H9 (cell line): ENCODE measurements around the gene FUT8. TPM values are rescaled to one million over a fixed set of nuclear protein-coding genes. Genes with fewer than 3 reads are reported as not detected.

ENCODE experiments used
- DNase-seq: peaks from one replicate; pipeline ENCODE4 v3.0.0-alpha.2; 2017
- H2AFZ ChIP-seq: one replicate; pipeline ENCODE4 v1.6.1; 2013; ENCODE audit warnings: mild to moderate bottlenecking, low read length, control low read depth, moderate library complexity
- H2AK5ac ChIP-seq: 2 replicates; pipeline ENCODE4 v1.6.1; 2013; ENCODE audit warnings: low read length, control low read depth, mixed read lengths; ENCODE audit not compliant: insufficient read length
- H2BK120ac ChIP-seq: one replicate; pipeline ENCODE4 v1.6.1; 2013; ENCODE audit warnings: low read depth, mild to moderate bottlenecking, low read length, control low read depth, inconsistent platforms; ENCODE audit not compliant: poor library complexity, severe bottlenecking
- H2BK12ac ChIP-seq: 2 replicates; pipeline ENCODE4 v1.6.1; 2013; ENCODE audit warnings: low read length, control low read depth, mixed read lengths, low read depth; ENCODE audit not compliant: insufficient read length
- H2BK15ac ChIP-seq: 2 replicates; pipeline ENCODE4 v1.6.1; 2013; ENCODE audit warnings: low read depth, low read length, control low read depth
- H2BK20ac ChIP-seq: one replicate; pipeline ENCODE4 v1.6.1; 2013; ENCODE audit warnings: low read depth, mild to moderate bottlenecking, low read length, control low read depth, inconsistent platforms; ENCODE audit not compliant: poor library complexity, severe bottlenecking
- H2BK5ac ChIP-seq: 2 replicates; pipeline ENCODE4 v1.6.1; 2013; ENCODE audit warnings: low read length, control low read depth, mixed read lengths; ENCODE audit not compliant: insufficient read length
- H3K14ac ChIP-seq: 2 replicates; pipeline ENCODE4 v1.6.1; 2013; ENCODE audit warnings: low read length, control low read depth; ENCODE audit not compliant: insufficient read depth
- H3K18ac ChIP-seq: 2 replicates; pipeline ENCODE4 v1.6.1; 2013; ENCODE audit warnings: low read depth, mild to moderate bottlenecking, mixed read lengths, low read length, control low read depth; ENCODE audit not compliant: insufficient read length
- H3K23ac ChIP-seq: 2 replicates; pipeline ENCODE4 v1.6.1; 2013; ENCODE audit warnings: low read length, control low read depth, mixed read lengths, low read depth; ENCODE audit not compliant: insufficient read length
- H3K23me2 ChIP-seq: 2 replicates; pipeline ENCODE4 v1.6.1; 2013; ENCODE audit warnings: low read depth, mild to moderate bottlenecking, mixed read lengths, low read length, control low read depth; ENCODE audit not compliant: insufficient read length, poor library complexity, severe bottlenecking
- H3K27ac ChIP-seq: 2 replicates; pipeline ENCODE4 v1.5.1; 2013; ENCODE audit warnings: low read length, control low read depth, mixed read lengths, low read depth; ENCODE audit not compliant: insufficient read length
- H3K27me3 ChIP-seq: 2 replicates; pipeline ENCODE4 v1.6.1; 2013; ENCODE audit warnings: low read length, control low read depth, inconsistent platforms; ENCODE audit not compliant: insufficient read depth
- H3K4ac ChIP-seq: 2 replicates; pipeline ENCODE4 v1.6.1; 2013; ENCODE audit warnings: low read depth, mild to moderate bottlenecking, control low read depth, inconsistent platforms, low read length, moderate library complexity
- H3K4me1 ChIP-seq: 2 replicates; pipeline ENCODE4 v1.6.1; 2013; ENCODE audit warnings: low read length, control low read depth, inconsistent platforms; ENCODE audit not compliant: insufficient read depth
- H3K4me2 ChIP-seq: 2 replicates; pipeline ENCODE4 v1.6.1; 2013; ENCODE audit warnings: low read length, control low read depth, mixed read lengths; ENCODE audit not compliant: insufficient read length, insufficient read depth
- H3K56ac ChIP-seq: 2 replicates; pipeline ENCODE4 v1.6.1; 2013; ENCODE audit warnings: low read depth, mild to moderate bottlenecking, mixed read lengths, low read length, control low read depth; ENCODE audit not compliant: insufficient read length
- H3K79me1 ChIP-seq: 2 replicates; pipeline ENCODE4 v1.6.1; 2013; ENCODE audit warnings: low read depth, mild to moderate bottlenecking, moderate library complexity, low read length, control low read depth, inconsistent platforms; ENCODE audit not compliant: insufficient read depth, poor library complexity, severe bottlenecking
- H3K79me2 ChIP-seq: 2 replicates; pipeline ENCODE4 v1.6.1; 2013; ENCODE audit warnings: low read length, control low read depth, inconsistent platforms; ENCODE audit not compliant: insufficient read depth
- H3K9ac ChIP-seq: 2 replicates; pipeline ENCODE4 v1.6.1; 2013; ENCODE audit warnings: low read length, control low read depth, mixed read lengths; ENCODE audit not compliant: insufficient read length; ENCODE audit errors: extremely low read depth
- H3K9me3 ChIP-seq: one replicate; pipeline ENCODE4 v1.6.1; 2013; ENCODE audit warnings: low read depth, low read length, inconsistent platforms; ENCODE audit not compliant: control insufficient read depth
- H3T11ph ChIP-seq: one replicate; pipeline ENCODE4 v1.6.1; 2013; ENCODE audit warnings: mild to moderate bottlenecking, low read length, control low read depth, inconsistent platforms
- H4K20me1 ChIP-seq: one replicate; pipeline ENCODE4 v1.6.1; 2013; ENCODE audit not compliant: control insufficient read depth, insufficient read length, insufficient read depth
- H4K5ac ChIP-seq: 2 replicates; pipeline ENCODE4 v1.6.1; 2013; ENCODE audit warnings: low read depth, mild to moderate bottlenecking, mixed read lengths, low read length, control low read depth; ENCODE audit not compliant: insufficient read length
- H4K8ac ChIP-seq: replicated peaks from 2 replicates; pipeline ENCODE4 v1.6.1; 2013; ENCODE audit warnings: low read length, control low read depth, mixed read lengths, low read depth; ENCODE audit not compliant: insufficient read length
- H4K91ac ChIP-seq: 2 replicates; pipeline ENCODE4 v1.6.1; 2013; ENCODE audit warnings: low read depth, mild to moderate bottlenecking, moderate library complexity, mixed read lengths, low read length, control low read depth; ENCODE audit not compliant: insufficient read length
- H3K27ac Mint-ChIP-seq, 3 experiments: 2 replicates in 2 of 3; 3 replicates in 1 of 3; pipeline ENCODE4 v1.8.0; 2020 to 2021; ENCODE audit warnings: mixed read lengths in 3 of 3, mild to moderate bottlenecking in 1 of 3, moderate library complexity in 1 of 3
- H3K27me3 Mint-ChIP-seq: 2 replicates; pipeline ENCODE4 v1.8.0; 2021; ENCODE audit warnings: low read depth, mild to moderate bottlenecking, moderate library complexity, mixed read lengths
- H3K36me3 Mint-ChIP-seq, 3 experiments: 2 replicates in 2 of 3; 3 replicates in 1 of 3; pipeline ENCODE4 v1.8.0; 2020 to 2021; ENCODE audit warnings: low read depth in 3 of 3, mixed read lengths in 3 of 3; ENCODE audit not compliant: insufficient read depth in 1 of 3
- H3K4me1 Mint-ChIP-seq, 2 experiments: 2 replicates each; pipeline ENCODE4 v1.8.0; 2020; ENCODE audit warnings: mixed read lengths in 2 of 2
- H3K4me3 Mint-ChIP-seq, 2 experiments: 2 replicates in 1 of 2; 3 replicates in 1 of 2; pipeline ENCODE4 v1.8.0; 2020 to 2021; ENCODE audit warnings: mild to moderate bottlenecking in 2 of 2, mixed read lengths in 2 of 2, moderate library complexity in 1 of 2
- H3K9me3 Mint-ChIP-seq, 2 experiments: 2 replicates in 1 of 2; 3 replicates in 1 of 2; pipeline ENCODE4 v1.8.0; 2020; ENCODE audit warnings: mild to moderate bottlenecking in 2 of 2, mixed read lengths in 2 of 2, moderate library complexity in 1 of 2
- WGBS: extraction: QIAGEN DNeasy Blood & Tissue Kit; methylation state at CpG from one replicate; pipeline ENCODE4 v1.1.7; 2013; ENCODE audit warnings: missing lambda C conversion rate, low lambda C conversion rate, mixed read lengths; ENCODE audit not compliant: insufficient read length; ENCODE audit errors: extremely low coverage; 5-methylcytosine and 5-hydroxymethylcytosine counted together
- total RNA-seq: library from RNA; stranded (reverse); gene quantifications from 2 replicates; pipeline ENCODE4 v1.2.1, GENCODE V29; 2021
- TF ChIP-seq, protein P1 (sequence below): fragments of 200-600 bp; sonication (generic); conservative IDR thresholded peaks from 3 replicates; pipeline ENCODE4 v1.8.0; 2021; ENCODE audit warnings: antibody characterized with exemption, mild to moderate bottlenecking

FUT8 gene
- total RNA-seq, 1 experiment from 2014 or later, result 44.3 TPM

DNA sequence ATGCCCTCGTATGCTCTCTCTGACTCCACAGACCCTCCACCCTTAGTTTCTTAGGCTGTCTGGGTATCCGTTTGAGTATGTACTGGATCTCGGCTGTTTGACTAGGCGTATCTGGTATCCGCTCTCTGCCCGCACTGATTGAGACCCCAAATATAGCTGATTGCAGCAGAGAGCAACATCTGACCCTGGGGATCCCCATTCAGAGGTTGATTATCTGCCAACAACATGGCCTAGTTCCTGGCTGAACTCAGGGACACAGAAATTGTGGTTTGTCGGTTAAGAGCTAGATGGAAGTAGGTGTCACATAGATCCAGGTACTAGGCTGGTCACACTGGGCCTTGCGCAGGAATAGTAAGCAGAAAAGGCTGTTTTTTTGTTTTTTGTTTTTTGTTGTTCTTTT lies 359.9 kb downstream of the FUT8 start:
- Histone ChIP-seq H3K27ac (no peak overlapping the region), H3K18ac (no peak overlapping the region), H3K27me3 (no peaks in the 10 kb centered on the region), H4K5ac (no peak overlapping the region), H3K4me1 (no peaks in the 10 kb centered on the region), H2AFZ (no peak overlapping the region), H3K4ac (no peak overlapping the region), H2BK12ac (no peak overlapping the region), H2BK20ac (no peak overlapping the region), H2BK120ac (no peak overlapping the region), H4K91ac (no peak overlapping the region), H3K14ac (no peak overlapping the region), H2BK15ac (no peak overlapping the region), H3K9me3 (no peaks in the 10 kb centered on the region), H4K8ac (no peak overlapping the region), H3T11ph (no peak overlapping the region), H2BK5ac (no peak overlapping the region), H3K79me1 (no peaks in the 10 kb centered on the region), H4K20me1 (no peaks in the 10 kb centered on the region), H3K23me2 (no peaks in the 10 kb centered on the region), H3K79me2 (no peaks in the 10 kb centered on the region), H2AK5ac (no peak overlapping the region), H3K23ac (no peak overlapping the region), H3K9ac (no peak overlapping the region), H3K4me2 (no peak overlapping the region), H3K56ac (no peak overlapping the region)
- Mint-ChIP-seq H3K27me3 (peaks cover 2% of the 10 kb centered on the region; the same call in 1 of the 2 replicates), H3K36me3 (no peaks in the 10 kb centered on the region), H3K4me3 (no peak overlapping the region), H3K27ac (no peak overlapping the region; a peak in 1 of 7 replicates), H3K9me3 (no peaks in the 10 kb centered on the region; a peak in 1 of 5 replicates), H3K4me1 (no peaks in the 10 kb centered on the region)
- TF ChIP-seq, protein P1, sequence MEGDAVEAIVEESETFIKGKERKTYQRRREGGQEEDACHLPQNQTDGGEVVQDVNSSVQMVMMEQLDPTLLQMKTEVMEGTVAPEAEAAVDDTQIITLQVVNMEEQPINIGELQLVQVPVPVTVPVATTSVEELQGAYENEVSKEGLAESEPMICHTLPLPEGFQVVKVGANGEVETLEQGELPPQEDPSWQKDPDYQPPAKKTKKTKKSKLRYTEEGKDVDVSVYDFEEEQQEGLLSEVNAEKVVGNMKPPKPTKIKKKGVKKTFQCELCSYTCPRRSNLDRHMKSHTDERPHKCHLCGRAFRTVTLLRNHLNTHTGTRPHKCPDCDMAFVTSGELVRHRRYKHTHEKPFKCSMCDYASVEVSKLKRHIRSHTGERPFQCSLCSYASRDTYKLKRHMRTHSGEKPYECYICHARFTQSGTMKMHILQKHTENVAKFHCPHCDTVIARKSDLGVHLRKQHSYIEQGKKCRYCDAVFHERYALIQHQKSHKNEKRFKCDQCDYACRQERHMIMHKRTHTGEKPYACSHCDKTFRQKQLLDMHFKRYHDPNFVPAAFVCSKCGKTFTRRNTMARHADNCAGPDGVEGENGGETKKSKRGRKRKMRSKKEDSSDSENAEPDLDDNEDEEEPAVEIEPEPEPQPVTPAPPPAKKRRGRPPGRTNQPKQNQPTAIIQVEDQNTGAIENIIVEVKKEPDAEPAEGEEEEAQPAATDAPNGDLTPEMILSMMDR, result no peak
- DNase-seq, result no peak
- WGBS, result no CpG with 5 or more reads among the region's 8 CpGs
